ENCODE measurements around the gene MAML2. TPM values are rescaled to one million over a fixed set of nuclear protein-coding genes. Genes with fewer than 3 reads are reported as not detected.

MAML2 gene
- total and polyA plus RNA-seq, 8 donors = 1.3 to 22.8 (median 12.1) TPM

DNA sequence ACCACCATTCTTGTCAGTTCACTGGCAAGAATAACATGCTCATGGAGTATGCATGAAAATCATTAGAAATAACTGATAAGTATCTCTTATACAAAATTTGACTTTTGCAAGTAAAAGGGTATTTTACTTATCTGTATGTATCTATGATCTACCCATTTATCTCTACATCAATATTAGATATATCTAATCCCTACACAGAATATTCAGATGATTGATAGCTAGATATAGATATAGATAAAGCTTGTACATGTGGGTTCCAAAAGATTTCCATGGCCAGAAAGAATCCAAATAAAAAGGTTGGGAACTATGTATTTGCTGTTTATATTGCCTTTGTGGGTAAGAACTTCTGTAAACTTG lies 185.5 kb downstream of the MAML2 start:
- Histone ChIP-seq H3K4me1 (peaks cover 20 to 44% (median 33%) of the 10 kb centered on the region in 4 donors), H3K36me3 (no peaks in the 10 kb centered on the region), H3K27me3 (no peaks in the 10 kb centered on the region), H3K9me3 (no peaks in the 10 kb centered on the region), H3K27ac (peak overlapping the region; percentile 50 to 85 (median 77)), H3K4me3 (no peak overlapping the region)
- DNase-seq = no peak
- intact Hi-C loops (cut with DNase I; ENCODE audit: low total_unique reads) = no loop called here
- TF ChIP-seq EP300 (IDR thresholded peaks at IDR 0.05) (no peak), POLR2A (IDR thresholded peaks at IDR 0.05) (no peak), CTCF (IDR thresholded peaks at IDR 0.05) (no peak), POLR2AphosphoS5 (IDR thresholded peaks at IDR 0.05) (no peak)

DNA sequence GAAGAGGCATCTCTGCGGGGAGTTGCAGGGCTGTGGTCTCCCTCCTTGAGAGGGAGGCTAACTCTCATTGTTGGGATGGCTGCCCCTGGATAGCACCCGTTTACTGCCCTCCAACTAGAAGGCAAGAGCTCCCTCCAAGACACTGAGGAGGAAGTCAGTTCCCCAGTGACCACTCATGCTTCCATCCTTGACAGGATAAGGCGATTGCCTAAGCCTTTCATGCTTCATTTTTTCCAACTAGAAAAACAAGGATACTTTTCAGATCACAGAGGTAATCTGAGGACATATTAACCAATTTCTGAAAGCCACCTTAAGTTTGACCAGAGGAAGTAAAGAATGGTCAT lies 186.6 kb downstream of the MAML2 start:
- intact Hi-C loops (cut with DNase I; ENCODE audit: low total_unique reads) = no loop called here
- H3K4me1 ChIP-seq = peaks cover 20 to 44% (median 33%) of the 10 kb centered on the region in 4 donors
- no peaks in the 10 kb centered on the region for H3K9me3 ChIP-seq
- H3K27ac ChIP-seq = peak overlapping the region; percentile 76 to 85 (median 80)
- H3K27me3 ChIP-seq = no peaks in the 10 kb centered on the region
- no peak for TF ChIP-seq CTCF (IDR thresholded peaks at IDR 0.05)
- no peak for TF ChIP-seq POLR2AphosphoS5 (IDR thresholded peaks at IDR 0.05)
- no peak for TF ChIP-seq POLR2A (IDR thresholded peaks at IDR 0.05)
- TF ChIP-seq EP300 (IDR thresholded peaks at IDR 0.05) = no peak
- H3K4me3 ChIP-seq = no peak overlapping the region
- DNase-seq = no peak
- no peaks in the 10 kb centered on the region for H3K36me3 ChIP-seq
- 43 to 71% (median 62%) methylated on average over 3 of the region's 3 CpGs for WGBS, 5 donors

- no peak overlapping the region for H3K4me3 ChIP-seq
Measured at GRCh38 chr11:96155627-96156378, 187.2 kb downstream of the MAML2 start.

DNA sequence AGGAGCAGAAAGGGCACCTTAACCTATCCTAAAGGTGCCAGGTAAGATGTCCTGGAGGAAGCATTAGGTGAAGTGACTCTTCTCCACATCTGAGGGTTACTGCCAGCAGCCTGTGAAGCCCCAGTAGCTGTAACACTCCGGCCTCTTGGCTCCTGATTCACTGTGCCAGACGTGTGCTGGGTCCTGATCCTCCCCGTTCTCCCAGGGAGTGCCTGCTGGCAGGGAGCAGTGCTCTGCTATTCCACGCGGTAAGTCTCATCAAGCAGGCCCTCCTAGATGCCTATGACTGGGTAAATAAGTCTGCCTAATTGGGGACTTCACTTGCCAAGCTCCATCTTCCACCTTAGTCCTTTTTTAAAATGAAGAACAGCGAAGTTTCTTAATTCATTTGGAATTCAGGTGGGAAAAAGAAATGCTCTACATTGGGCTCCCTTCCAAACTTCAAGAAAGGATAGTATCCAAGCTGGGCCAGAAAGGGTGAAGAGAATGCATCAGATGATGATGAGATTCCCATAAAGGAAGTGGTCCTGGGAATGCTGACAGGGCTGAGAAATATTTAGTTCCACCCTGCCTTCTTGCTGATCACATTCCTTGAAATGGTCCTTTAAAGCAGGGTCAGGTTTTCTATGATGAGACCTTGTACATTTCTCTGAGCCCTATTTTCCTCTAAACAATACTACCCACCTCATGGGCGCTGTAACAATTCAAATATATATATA lies 188.0 kb downstream of the MAML2 start:
- H3K27ac ChIP-seq = peak overlapping the region in 4 of 5 donors; percentile 76 to 85 (median 80)
- H3K4me1 ChIP-seq = peaks cover 20 to 44% (median 33%) of the 10 kb centered on the region in 4 donors
- 62 to 77% (median 69%) methylated on average over 6 to 7 of the region's 7 CpGs for WGBS, 5 donors
- DNase-seq = no peak
- no peaks in the 10 kb centered on the region for H3K36me3 ChIP-seq
- H3K27me3 ChIP-seq = no peaks in the 10 kb centered on the region
- no peaks in the 10 kb centered on the region for H3K9me3 ChIP-seq
- TF ChIP-seq CTCF (IDR thresholded peaks at IDR 0.05) (no peak), POLR2A (IDR thresholded peaks at IDR 0.05) (no peak), EP300 (IDR thresholded peaks at IDR 0.05) (no peak), POLR2AphosphoS5 (IDR thresholded peaks at IDR 0.05) (no peak)
- no peak overlapping the region for H3K4me3 ChIP-seq
- intact Hi-C loops (cut with DNase I; ENCODE audit: low total_unique reads) = no loop called here

More at GRCh38 chr11:96155627-96156378, 187.2 kb downstream of the MAML2 start:
- peak overlapping the region; percentile 76 to 85 (median 80) for H3K27ac ChIP-seq
- DNase-seq = peak; percentile 34 to 92
- no peak for TF ChIP-seq POLR2A (IDR thresholded peaks at IDR 0.05)
- TF ChIP-seq POLR2AphosphoS5 (IDR thresholded peaks at IDR 0.05) = peak in 1 of 3 donors; percentile 69
- no peak for TF ChIP-seq CTCF (IDR thresholded peaks at IDR 0.05)
- intact Hi-C loops (cut with DNase I; ENCODE audit: low total_unique reads) = no loop called here
- H3K27me3 ChIP-seq = no peaks in the 10 kb centered on the region
- H3K36me3 ChIP-seq = no peaks in the 10 kb centered on the region
- peaks cover 20 to 44% (median 33%) of the 10 kb centered on the region in 4 donors for H3K4me1 ChIP-seq
- WGBS, 5 donors = 43 to 68% (median 62%) methylated on average over 9 of the region's 9 CpGs
- H3K9me3 ChIP-seq = no peaks in the 10 kb centered on the region

All from stomach (tissue), 9 donors.